ENCODE results near the gene KIF6. TPM values are rescaled to one million over a fixed set of nuclear protein-coding genes. Genes with fewer than 3 reads are reported as not detected.
A peak's percentile ranks its signal among the peaks of the same experiment; 100 is the strongest.

KIF6 gene
- total RNA-seq, 1 donor from 2014 or later, result not detected

DNA sequence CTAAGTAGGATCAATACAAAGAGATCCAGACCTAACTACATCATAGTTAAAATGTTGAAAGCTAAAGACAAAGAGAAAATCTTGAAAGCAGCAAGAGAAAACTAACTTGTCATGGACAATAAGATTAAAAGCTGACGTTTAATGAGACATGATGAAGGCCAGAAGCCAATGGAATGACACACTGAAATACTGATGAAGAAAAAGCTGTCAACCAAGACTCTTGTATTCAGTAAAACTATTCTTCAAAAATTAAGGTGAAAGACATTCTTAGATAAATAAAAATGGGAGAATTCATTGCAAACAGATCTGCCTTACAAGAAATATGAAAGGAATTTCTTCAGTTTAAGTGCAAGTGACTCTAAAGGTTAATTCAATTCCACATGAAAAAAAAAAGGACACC is 256.8 kb downstream of the KIF6 start:
- TF ChIP-seq, protein P1, sequence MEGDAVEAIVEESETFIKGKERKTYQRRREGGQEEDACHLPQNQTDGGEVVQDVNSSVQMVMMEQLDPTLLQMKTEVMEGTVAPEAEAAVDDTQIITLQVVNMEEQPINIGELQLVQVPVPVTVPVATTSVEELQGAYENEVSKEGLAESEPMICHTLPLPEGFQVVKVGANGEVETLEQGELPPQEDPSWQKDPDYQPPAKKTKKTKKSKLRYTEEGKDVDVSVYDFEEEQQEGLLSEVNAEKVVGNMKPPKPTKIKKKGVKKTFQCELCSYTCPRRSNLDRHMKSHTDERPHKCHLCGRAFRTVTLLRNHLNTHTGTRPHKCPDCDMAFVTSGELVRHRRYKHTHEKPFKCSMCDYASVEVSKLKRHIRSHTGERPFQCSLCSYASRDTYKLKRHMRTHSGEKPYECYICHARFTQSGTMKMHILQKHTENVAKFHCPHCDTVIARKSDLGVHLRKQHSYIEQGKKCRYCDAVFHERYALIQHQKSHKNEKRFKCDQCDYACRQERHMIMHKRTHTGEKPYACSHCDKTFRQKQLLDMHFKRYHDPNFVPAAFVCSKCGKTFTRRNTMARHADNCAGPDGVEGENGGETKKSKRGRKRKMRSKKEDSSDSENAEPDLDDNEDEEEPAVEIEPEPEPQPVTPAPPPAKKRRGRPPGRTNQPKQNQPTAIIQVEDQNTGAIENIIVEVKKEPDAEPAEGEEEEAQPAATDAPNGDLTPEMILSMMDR (IDR thresholded peaks at IDR 0.05; ENCODE audit: insufficient read depth, low read length, severe bottlenecking), result no peak
- FAIRE-seq, result no peak

DNA sequence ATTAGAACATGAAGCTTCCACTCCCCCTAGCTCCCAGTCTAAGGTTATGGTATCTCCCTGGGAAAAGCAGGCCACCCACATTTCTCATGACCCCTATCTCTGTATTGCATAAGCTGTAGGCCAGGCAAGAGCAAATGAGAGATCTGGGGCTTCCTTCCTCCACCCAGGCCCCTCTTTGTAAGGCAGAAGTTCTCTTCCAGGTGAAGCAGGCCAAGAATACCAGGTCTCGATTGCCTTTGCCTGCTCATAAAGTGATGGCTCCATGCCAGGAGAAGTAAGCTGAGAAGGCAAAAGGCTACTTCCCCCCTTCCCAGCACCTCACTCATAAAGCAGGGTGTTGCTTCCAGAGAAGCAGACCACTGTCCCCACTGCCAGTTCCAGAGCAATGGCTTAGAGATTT is 258.6 kb downstream of the KIF6 start:
- FAIRE-seq (no peak), DNase-seq (ENCODE audit: low read depth) (no peak)
- Histone ChIP-seq H3K36me3 (ENCODE audit: control insufficient read depth, insufficient read depth, low read length) (no peaks in the 10 kb centered on the region), H3K4me3 (ENCODE audit: low read depth, low read length) (no peak overlapping the region), H3K27me3 (ENCODE audit: control insufficient read depth, insufficient read depth, low read length) (no peaks in the 10 kb centered on the region)
- TF ChIP-seq, protein P1 (IDR thresholded peaks at IDR 0.05; ENCODE audit: insufficient read depth, low read length, severe bottlenecking), result no peak

More for the DNA sequence above, 256.8 kb downstream of the KIF6 start:
- DNase-seq (ENCODE audit: low read depth), result no peak
- Histone ChIP-seq H3K4me3 (ENCODE audit: low read depth, low read length) (no peak overlapping the region), H3K27me3 (ENCODE audit: control insufficient read depth, insufficient read depth, low read length) (peaks cover 1% of the 10 kb centered on the region), H3K36me3 (ENCODE audit: control insufficient read depth, insufficient read depth, low read length) (no peaks in the 10 kb centered on the region)

DNA sequence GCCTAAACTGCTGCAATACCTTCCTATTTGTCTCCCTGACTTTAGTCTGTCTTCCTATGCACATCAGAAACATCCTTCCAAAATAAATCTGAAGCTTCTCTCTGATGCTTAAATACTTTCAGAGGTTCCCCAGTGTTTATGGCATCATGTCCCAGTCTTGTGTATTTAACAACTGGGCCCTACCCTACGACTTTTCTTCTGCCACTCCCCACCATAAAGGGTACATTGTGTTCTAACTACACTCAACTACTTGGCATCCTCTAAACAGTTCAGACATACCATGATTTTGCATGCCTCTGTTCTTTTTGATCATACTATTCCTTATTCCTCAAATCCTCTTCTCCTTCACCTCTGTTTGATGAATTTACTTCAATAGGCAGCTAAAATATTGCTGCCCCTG is 259.7 kb downstream of the KIF6 start:
- H3K36me3 ChIP-seq (ENCODE audit: control insufficient read depth, insufficient read depth, low read length), result no peaks in the 10 kb centered on the region
- no peak for DNase-seq (ENCODE audit: low read depth)
- H3K27me3 ChIP-seq (ENCODE audit: control insufficient read depth, insufficient read depth, low read length), result no peaks in the 10 kb centered on the region
- FAIRE-seq, result no peak
- TF ChIP-seq, protein P1 (IDR thresholded peaks at IDR 0.05; ENCODE audit: insufficient read depth, low read length, severe bottlenecking), result no peak
- no peak overlapping the region for H3K4me3 ChIP-seq (ENCODE audit: low read depth, low read length)

DNA sequence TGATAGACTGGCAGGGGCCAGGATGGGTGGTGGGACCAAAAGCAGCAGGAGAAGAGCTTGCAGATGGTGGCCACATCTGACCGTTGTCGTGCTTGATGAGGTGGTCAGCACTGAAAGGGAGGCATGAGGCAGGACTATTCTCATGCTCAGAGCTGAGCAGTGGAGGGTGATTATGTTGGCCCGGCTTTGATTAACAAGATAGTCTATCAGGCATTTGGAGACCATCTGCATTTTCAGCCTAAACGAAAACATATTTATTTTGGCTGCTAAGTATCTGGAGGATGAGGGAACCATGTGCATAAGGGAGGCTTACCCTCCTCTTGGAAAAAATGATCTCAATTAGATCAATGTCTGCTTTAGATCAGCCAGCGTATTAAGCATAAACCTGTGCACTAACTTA is 261.1 kb downstream of the KIF6 start:
- no peak for DNase-seq (ENCODE audit: low read depth)
- no peak for FAIRE-seq
- Histone ChIP-seq H3K27me3 (ENCODE audit: control insufficient read depth, insufficient read depth, low read length) (no peaks in the 10 kb centered on the region), H3K36me3 (ENCODE audit: control insufficient read depth, insufficient read depth, low read length) (no peaks in the 10 kb centered on the region), H3K4me3 (ENCODE audit: low read depth, low read length) (no peak overlapping the region)
- TF ChIP-seq, protein P1 (IDR thresholded peaks at IDR 0.05; ENCODE audit: insufficient read depth, low read length, severe bottlenecking), result no peak

DNA sequence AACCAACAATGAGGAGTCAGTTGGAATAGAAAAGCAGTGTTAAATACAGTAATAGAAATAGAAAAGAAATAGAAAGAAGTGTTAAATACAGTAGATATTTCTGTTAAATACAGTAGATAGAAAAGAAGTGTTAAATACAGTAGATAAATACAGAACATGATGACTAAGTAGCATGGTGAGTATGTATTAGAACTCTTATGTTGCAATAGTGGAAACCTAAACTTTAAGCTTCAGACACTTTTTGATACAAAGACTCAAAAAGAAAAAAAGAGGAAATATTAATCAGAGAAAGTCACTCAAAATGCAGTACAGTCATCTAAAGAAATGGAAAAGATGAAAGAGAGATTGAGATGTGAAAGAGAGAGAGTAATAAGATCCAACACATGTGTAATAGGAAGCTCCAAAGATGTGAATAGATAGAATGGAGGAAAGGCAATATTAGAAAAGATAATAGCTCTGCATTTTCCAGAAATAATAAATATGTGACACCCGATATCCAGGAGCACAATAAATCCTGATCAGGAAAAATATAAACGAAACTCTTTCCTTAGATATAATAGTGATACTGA is 271.2 kb downstream of the KIF6 start:
- H3K27me3 ChIP-seq (ENCODE audit: control insufficient read depth, insufficient read depth, low read length), result no peaks in the 10 kb centered on the region
- TF ChIP-seq, protein P1 (IDR thresholded peaks at IDR 0.05; ENCODE audit: insufficient read depth, low read length, severe bottlenecking), result no peak
- peak; percentile 80 for DNase-seq (ENCODE audit: low read depth)
- FAIRE-seq, result no peak
- no peaks in the 10 kb centered on the region for H3K36me3 ChIP-seq (ENCODE audit: control insufficient read depth, insufficient read depth, low read length)
- no peak overlapping the region for H3K4me3 ChIP-seq (ENCODE audit: low read depth, low read length)

DNA sequence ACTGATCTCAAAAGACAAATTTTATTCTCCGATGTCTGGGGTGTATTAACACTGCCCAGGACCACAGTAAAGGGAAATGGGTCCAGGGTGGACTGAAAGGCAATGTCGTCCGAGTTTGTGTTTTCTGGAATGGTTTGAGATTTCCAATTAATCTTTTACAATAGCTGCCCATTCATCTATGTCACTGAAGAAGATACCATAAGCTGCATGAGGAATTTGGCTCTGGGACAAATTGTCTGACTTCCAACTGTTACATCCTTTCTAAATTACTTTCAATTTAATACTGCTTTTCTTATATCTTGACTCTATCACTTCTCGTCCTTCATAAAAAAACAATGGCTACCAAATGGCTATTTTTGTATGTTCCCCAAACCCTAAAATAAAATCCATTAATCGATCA is 272.0 kb downstream of the KIF6 start:
- Histone ChIP-seq H3K27me3 (ENCODE audit: control insufficient read depth, insufficient read depth, low read length) (no peaks in the 10 kb centered on the region), H3K36me3 (ENCODE audit: control insufficient read depth, insufficient read depth, low read length) (no peaks in the 10 kb centered on the region), H3K4me3 (ENCODE audit: low read depth, low read length) (no peak overlapping the region)
- FAIRE-seq (no peak), DNase-seq (ENCODE audit: low read depth) (no peak)
- TF ChIP-seq, protein P1 (IDR thresholded peaks at IDR 0.05; ENCODE audit: insufficient read depth, low read length, severe bottlenecking), result no peak

All from bronchial epithelial cell (primary cell).